GM18858 (cell line): ENCODE results near the gene PRR20A.
"Not testable (repeated sequence)": the region's sequence is repeated elsewhere in the genome, so short reads cannot be mapped to it uniquely, and the experiment has no call there.

Experiments
- ATAC-seq: cut with Tn5 transposase; IDR thresholded peaks from one replicate; pipeline ENCODE4 v1.9.1; 2021; ENCODE audit not compliant: unreplicated experiment

Gene PRR20A

GRCh38 chr13:57140235-57140968, at the start of gene PRR20A:
TSS of gene PRR20A (plus strand) at chr13:57140918. CDS start at chr13:57141305, 387 bp downstream.
- ATAC-seq = not testable (repeated sequence)

DNA sequence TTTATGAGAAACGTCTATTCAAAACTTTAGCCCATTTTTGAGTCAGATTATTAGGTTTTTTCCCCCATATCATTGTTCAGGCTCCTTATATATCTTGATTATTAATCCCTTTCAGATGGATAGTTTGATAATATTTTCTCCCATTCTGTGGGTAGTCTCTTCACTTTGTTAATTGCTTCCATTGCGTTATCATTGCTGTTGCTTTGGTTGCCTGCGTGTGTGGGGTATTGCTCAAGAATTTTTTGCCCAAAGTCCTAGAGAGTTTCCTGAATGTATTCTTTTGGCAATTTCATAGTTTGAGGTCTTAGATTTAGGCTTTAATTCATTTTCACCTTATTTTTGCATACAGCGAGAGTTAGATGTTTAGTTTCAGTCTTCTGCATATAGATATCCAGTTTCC, 25.8 kb upstream of the PRR20A start:
- ATAC-seq = no peak

DNA sequence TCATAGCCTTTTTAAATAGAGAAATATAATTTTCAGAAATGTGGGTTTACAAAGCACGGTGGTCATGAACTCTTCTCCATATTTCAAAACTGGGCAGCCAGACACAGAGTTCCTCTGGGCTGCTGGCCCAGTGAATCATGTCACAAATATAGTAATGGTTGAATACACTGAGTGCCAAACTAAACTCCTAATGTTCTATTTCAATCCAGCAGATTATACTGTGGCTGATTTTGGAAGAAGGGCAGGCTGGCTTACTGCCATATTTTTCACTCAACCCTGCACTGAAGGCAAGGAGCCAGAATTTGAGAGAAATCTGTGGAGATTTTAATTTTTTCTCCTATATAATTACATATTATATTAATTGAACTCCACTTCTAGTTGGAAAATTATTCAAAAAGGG, 17.0 kb upstream of the PRR20A start:
- no peak for ATAC-seq

DNA sequence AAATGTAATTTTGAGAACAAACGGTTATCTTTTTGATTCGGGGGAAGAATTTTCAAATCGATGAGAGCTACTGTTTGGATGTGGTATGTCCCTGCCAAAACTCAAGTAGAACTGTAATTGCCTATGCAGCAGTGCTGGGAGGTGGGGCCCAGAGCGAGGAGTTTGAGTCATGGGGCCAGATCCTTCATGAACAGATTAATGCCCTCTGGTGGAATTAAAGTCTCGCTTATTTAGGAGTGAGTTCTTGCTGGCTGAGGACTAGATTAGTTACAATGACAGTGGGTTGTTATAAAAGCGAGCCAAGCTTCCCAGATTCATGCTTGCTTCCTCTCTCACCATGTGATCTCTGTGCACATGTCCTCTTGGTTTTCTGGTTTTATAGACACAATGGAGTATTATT, 11.8 kb upstream of the PRR20A start:
- no peak for ATAC-seq

DNA sequence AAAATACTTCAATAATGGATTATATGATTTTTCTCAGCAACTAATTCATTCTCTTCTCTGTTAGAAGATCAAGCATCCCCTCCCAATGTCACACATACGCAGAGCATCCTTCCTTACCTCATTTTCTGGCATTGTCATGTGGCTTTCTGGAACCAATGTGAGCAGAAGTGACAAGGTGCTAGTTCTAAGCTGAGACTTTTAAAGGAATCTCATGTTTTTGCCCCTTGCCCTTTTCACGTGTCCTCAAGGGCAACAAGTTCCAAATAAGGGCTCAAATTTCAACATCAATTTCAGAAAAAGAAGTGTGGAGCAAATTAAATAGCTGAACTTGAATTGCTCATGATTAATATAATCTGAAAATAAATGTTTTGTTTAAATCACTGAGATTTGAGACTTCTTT, 4.6 kb upstream of the PRR20A start:
- no peak for ATAC-seq

GRCh38 chr13:57137585-57137984, 3.1 kb upstream of the PRR20A start:
- ATAC-seq = no peak

DNA sequence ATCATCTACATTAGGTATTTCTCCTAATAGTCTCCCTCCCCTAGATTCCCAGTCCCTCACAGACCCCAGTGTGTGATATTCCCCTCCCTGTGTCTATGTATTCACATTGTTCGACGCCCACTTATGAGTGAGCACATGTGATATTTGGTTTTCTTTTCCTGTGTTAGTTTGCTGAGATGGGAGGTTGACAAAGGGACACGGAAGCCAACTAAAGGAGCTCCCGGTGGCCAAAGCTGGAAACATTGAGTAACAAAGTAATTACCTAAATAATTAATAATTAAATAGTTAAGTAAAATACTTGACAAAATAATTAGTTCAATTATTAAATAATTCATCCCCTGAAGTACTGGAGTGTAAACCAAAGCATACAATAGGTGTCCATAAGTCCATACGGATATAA, 1.7 kb upstream of the PRR20A start:
- ATAC-seq = no peak

DNA sequence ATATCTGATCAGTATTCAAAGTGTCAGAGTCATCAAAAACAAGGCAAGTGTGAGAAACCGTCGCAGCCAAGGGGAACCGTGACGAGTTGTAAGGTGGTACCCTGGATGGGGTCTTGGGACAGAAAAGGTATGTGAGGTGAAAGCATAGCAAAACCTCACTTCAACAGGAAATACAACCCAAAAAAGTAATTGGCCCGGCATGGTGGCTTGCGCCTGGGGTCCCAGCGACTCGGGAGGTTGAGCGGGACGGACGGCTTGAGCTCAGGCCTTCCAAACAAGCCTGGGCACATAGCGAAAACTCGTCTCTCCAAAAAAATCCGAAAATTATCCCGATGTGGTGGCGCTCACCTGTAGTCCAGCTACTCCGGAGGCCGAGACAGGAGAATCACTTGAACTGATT, 937 bp upstream of the PRR20A start:
- not testable (repeated sequence) for ATAC-seq

- ATAC-seq = not testable (repeated sequence)
Measured at GRCh38 chr13:57147188-57147587, 6.5 kb downstream of the PRR20A start, which contains the start of gene PRR20B. TSS of gene PRR20B (plus strand) at chr13:57147488. CDS start at chr13:57147875, 387 bp downstream.

GRCh38 chr13:57148106-57148505, 7.4 kb downstream of the PRR20A start:
- ATAC-seq = not testable (repeated sequence)

DNA sequence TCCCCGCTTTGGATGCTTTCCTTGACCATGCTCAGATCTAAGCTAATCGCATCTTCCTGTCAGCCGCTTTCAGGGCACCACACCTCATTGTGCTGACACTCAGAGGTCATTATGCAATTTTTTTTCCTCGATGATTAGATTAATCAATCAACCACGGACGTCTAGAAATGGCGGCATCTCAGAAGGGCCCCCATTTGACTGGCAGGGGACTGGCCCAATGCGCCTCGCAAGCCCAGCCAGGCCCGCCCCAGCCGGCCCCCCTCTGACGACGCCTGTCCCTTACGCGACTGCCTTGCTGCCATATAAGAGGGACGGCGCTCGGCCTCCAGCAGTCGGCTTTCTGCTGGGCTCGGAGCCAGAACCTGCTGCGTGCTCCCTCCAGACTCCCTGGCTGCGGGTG, 13.0 kb downstream of the PRR20A start, which contains the start of gene PRR20C:
Gene PRR20C, plus strand, starts transcription at position 301 of the 400 bp plus-strand sequence. CDS start 387 bp downstream, outside the sequence.
- ATAC-seq = not testable (repeated sequence)

DNA sequence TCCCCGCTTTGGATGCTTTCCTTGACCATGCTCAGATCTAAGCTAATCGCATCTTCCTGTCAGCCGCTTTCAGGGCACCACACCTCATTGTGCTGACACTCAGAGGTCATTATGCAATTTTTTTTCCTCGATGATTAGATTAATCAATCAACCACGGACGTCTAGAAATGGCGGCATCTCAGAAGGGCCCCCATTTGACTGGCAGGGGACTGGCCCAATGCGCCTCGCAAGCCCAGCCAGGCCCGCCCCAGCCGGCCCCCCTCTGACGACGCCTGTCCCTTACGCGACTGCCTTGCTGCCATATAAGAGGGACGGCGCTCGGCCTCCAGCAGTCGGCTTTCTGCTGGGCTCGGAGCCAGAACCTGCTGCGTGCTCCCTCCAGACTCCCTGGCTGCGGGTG, 19.6 kb downstream of the PRR20A start, which contains the start of gene PRR20D:
Gene PRR20D, plus strand, starts transcription at position 301 of the 400 bp plus-strand sequence. CDS start 387 bp downstream, outside the sequence.
- not testable (repeated sequence) for ATAC-seq

DNA sequence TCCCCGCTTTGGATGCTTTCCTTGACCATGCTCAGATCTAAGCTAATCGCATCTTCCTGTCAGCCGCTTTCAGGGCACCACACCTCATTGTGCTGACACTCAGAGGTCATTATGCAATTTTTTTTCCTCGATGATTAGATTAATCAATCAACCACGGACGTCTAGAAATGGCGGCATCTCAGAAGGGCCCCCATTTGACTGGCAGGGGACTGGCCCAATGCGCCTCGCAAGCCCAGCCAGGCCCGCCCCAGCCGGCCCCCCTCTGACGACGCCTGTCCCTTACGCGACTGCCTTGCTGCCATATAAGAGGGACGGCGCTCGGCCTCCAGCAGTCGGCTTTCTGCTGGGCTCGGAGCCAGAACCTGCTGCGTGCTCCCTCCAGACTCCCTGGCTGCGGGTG, 26.2 kb downstream of the PRR20A start, which contains the start of gene PRR20E:
Gene PRR20E, plus strand, starts transcription at position 301 of the 400 bp plus-strand sequence. CDS start 387 bp downstream, outside the sequence.
- not testable (repeated sequence) for ATAC-seq

DNA sequence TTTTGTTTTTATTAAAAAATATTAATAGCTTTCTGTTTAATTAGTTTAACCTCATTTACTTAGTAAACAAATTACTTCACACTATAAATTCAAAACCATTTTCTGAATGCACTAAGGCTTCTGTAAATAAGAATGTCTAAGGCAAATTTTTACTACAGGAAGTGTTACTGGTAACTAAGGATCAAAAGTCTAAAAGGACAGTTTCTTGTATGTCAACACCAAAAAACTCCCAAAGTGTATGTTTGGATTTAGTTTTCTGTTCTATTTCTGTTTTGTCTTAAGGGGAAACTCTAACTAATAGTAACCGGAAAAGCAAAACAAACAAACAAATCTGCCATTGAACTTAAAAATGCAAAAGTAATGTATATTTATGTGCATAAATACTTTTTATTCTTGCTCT, 50.9 kb downstream of the PRR20A start:
- no peak for ATAC-seq
